H4 (cell line): ENCODE data around the gene PSMA1. TPM values are rescaled to one million over a fixed set of nuclear protein-coding genes. Genes with fewer than 3 reads are reported as not detected.
"Not testable (repeated sequence)": the region's sequence is repeated elsewhere in the genome, so short reads cannot be mapped to it uniquely, and the experiment has no call there.

Experiments used
- DNase-seq: peaks from one replicate; pipeline ENCODE4 v3.0.0-alpha.2; 2015; ENCODE audit warnings: low spot score
- total RNA-seq: library from RNA; depleted of rRNA; stranded (reverse); fragments of >200 nt; shearing (Covaris generic); gene quantifications from 2 replicates; pipeline ENCODE4 v1.2.3, GENCODE V29; 2014; rRNA removed

PSMA1 gene
- total RNA-seq, result 566 and 642 TPM in 2 replicates

DNA sequence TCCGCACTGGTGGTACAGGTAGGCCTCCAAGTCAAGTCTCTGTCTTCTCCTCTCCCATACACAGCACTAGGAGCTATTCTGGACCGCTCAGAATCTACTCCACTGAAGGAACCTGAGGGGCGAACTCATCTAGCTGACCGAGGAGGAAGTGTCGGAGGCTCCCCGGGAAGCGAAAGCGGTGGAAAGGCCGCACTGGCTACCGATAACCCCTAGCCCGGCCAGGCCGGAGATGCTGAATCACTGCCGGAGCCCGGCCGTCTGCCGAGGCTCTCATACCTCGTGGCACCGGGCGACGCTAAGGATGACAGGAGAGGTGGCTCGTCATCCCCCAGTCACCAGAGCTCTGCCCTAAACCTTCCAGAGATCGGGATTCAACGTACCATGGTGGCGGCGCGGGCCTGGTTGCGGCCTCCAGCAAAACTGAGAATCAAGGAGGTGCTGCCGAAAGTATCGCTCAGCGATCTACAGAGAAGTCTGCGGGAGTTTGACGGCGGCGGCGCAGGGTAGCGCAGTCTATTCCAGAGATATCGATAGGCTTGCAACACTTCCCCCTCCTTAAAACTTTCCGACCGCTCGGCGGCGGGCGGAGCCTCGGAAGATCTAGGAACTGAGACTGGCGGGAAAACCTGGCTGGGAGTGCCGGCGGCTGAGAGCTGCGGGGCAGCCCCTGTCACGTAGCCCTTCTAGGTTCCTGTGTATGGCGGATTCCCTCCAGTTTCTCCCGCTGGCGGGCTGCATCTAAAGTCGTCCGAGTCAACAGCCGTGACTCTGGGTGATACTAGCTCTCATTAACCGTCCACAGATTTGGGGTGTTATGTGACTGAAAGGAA lies at the start of gene PSMA1:
Gene PSMA1 (minus strand): TSS at position 470 of the 830 bp plus-strand sequence. CDS start 87 bp downstream, at position 383.
- peak; percentile 97 for DNase-seq

DNA sequence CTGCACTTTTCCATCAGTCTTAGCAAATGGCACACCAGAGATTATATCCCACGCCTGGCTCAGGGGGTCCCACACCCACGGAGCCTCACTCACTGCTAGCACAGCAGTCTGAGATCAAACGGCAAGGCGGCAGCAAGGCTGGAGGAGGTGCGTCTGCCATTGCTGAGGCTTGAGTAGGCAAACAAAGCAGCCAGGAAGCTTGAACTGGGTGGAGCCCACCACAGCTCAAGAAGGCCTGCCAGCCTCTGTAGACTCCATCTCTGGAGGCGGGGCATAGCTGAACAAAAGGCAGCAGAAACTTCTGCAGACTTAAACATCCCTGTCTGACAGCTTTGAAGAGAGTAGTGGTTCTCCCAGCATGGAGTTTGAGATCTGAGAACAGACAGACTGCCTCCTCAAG lies 49.3 kb upstream of the PSMA1 start:
- DNase-seq, result not testable (repeated sequence)

DNA sequence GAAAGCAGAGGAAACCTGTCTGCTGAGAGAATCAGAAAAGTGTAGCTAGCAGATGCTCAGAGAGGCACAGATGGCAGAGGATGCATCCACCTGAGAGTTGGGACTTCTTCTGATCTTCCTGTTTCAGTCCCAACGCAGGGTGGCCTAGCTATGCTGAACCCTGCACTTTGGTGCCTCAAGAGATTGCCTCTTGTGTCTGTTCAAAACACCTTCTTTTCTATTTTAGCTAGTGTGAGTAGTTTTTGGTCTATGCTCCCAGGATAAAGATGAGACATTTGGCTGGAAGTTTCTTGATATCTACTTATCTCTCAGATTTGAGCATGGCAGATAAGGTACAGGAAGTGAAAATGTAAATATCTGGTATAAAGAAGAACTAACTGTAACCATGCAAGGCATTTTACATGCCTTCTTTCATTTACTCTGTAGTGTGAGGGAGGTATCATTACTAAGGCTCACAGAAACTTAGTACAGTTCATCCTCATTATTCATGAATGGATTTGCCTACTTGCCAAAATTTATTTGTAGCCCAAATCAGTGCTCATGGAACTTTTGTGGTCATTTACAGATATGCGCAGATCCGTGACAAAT lies 47.0 kb upstream of the PSMA1 start:
- DNase-seq, result no peak

DNA sequence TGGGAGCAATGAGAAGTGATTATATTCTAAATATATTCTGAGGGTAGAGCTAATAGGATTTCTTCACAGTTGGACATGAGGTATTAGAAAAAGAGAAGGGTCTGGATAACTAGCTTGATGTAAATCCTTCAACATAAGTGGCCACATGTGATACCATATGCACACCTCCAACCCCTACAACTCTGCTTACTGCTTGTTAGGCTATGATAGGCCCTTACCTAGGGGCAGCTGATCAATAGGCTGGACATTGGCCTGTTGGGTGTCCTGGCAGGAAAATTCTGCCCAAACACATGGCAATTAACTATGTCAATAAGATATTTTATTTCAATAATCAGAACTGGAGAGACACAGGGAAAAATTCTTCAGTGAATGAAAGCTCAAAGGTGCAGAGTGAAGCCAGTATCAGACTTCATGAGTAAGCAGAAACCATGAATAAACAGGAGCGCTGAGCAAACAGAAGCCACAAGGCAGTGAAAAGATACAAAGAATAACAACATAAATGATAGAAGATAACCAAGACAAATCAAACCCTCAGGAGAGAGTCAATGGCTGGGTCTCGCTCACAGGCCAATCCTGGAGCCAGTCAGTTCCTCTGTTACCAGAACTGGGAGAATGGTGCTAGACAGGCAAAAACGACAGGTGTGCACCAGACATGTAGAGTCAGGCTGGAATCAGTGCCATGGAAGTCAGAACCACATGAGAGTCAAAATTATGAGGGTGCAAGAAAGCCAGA lies 46.3 kb upstream of the PSMA1 start:
- DNase-seq, result no peak

DNA sequence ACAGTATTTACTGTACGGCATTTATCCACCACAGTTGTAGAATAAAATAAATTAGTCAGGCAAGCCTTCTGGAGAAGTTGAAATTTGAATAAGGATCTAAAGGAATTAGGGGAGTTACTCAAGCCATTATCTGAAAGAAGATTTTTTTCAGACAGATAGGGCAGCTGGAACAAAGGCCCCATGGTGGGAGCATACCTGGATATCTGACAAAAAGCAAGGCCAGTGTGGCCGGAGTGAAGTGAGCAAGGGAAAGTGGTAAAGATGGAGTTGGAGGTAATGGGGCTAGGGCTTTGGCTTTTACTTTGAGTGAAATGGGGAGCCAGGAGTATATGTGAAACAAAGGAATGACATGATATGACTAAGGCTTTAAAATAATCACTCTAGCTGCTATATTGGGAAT lies 45.7 kb upstream of the PSMA1 start:
- DNase-seq, result no peak

DNA sequence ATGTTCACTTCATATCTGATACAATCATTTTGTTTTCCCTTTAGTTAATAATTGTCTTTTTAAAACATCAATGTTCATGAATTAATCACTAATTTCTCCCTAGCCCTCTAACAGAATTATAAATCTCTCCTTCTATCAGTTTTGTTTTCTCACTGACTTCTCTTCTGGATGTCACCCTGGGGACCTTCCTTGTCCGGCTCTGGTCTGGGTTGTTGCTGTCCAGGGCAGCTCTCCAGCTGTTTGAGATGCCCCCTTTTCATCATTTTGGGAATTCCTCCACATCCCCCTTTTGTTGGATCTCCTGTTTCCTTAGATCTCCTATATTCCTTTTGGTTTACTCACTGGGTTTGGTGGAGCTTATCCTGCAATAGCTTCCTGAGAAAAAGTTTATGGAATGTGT lies 35.6 kb upstream of the PSMA1 start:
- DNase-seq, result no peak

DNA sequence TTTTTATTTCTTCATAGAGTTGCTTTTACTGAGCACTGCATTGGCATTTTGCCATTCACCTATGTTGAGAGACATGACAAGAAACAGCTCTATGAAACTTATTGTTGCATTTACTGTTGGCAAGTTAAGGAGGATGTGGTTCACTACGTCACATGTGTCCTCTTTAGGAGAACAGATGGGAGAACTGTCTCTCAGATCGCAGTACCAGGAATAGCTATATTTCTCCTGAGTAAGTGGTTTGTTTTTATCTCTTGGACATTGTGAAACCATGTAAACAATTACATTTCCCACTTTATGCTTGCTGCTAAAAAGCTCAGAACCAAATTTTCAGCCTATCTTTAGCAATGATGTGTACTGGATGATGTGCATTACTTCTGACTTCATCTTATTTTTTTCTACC lies 34.8 kb upstream of the PSMA1 start:
- DNase-seq, result peak; percentile 70

DNA sequence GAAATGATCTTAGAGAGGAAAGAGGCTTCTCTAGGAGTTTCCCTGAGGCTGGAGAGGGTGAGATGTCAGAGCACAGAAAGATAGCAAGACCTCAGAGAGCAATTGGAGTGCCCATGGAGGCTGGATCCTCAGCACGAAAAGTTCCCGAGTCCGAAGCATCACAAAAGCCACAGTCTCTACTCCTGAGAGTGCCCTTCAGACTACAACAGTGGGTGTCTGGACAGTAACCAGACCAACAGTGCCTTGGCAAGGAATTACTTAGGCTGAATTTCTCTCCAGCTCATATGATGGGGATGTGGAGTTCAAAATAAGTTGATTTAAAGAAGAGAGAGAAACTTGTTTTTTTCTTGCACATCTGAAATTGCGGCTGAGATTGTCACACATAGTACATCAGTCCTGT lies 31.9 kb upstream of the PSMA1 start:
- no peak for DNase-seq

DNA sequence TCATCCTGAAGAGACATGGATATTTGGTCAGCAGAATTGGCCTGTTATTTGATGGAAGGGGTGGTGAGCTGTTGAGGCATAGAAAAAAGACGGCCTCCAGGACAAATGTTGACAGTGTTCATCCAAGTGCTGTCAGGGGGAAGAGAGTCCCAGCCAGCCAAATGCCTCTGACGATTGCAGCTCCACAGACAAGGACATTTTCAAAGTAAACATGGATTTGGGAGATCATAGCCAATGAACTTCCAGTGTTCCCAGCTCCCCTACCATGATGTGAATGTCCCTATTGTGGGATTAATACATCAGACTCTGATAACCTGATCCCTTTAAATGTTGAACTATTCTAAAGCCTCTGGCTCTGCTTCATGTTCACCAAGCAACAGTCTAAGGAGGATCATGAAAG lies 31.2 kb upstream of the PSMA1 start:
- no peak for DNase-seq

DNA sequence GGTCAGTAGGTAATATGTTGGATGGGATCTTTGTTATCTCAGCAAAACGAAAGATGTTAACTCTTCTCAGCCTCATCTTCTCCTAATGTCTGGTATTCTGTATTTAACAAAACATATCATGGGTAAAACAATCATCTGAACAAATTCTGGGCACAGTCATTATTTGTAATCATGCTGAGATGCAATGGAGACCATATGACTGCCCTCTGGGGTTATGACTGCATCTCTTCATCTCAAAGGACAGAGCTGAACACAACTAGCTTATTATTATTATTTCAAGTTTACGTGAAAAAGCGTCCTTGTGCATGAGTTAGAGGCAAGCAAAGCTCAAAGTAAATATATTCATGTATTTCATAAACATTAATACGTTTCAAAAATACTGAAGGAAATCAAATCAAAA lies 29.7 kb upstream of the PSMA1 start:
- DNase-seq, result no peak

DNA sequence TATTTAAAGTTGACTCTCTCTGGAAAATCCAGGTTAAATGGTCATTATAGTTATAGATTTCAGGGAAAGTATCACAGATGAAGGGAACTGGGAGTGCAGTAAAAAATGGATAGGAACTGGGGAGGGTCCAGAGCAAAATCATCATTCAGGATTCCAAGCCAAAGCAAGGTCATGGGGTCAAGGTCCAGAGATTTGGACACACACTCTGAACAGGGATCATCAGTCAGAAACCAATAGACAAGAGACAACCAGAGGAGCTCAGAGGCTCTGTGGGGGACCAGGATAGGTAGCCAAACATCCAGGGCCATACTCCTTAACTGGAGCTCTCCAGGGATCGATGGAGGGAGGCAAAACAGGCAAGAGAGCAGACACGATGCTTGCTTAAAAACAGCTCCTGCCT lies 27.3 kb upstream of the PSMA1 start:
- DNase-seq, result no peak

DNA sequence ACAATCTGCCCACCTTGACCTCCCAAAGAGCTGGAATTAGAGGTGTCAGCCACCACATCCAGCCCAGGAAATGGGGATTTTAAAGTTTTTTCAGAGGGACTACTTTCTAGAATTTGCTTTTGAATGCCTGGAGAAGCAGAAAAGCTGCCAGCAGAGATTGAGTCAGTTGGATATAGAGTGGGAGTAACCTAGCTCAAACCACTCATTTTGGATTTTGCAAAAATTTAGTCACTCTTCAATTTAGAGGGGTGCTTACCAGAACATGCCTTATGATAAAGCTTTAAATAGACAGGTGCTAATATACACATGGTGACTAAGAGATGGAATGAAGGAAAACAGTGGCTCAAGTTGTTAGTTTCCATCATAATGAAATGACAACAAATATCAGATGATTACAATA lies 26.5 kb upstream of the PSMA1 start:
- DNase-seq, result no peak

DNA sequence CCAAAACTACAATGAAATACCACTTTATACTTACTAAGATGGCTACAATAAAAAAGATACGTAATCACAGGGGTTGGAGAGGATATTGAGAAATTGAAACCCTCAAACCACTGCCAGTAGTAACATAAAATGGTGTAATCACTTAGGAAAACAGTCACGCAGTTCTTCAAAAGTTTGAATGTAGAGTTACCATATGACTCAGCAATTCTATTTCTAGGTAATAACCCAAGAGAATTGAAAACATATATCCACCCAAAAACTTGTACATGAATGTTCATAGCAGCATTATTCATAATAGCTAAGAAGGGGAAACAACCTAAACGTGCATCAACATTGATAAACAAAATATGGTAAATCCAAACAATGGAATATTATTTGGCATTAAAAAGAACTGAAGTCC lies 24.4 kb upstream of the PSMA1 start:
- DNase-seq, result peak; percentile 88

DNA sequence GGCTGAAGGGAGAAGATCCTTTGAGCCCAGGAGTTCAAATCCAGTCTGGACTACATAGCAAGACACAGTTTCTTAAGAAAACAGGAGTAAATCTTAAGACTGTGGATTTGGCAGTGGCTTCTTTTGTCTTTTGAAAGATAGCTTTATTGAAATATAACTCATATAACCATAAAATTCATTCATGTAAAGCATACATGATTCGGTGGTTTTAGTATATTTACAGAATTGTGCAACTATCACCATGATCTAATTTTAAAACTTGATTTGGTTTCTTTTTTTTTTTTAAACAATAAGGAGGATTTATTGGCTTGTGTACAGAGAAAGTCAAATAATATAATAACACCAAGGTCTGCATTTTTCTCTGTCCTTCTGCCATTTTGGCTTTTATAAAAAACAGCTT lies 23.1 kb upstream of the PSMA1 start:
- DNase-seq, result no peak

DNA sequence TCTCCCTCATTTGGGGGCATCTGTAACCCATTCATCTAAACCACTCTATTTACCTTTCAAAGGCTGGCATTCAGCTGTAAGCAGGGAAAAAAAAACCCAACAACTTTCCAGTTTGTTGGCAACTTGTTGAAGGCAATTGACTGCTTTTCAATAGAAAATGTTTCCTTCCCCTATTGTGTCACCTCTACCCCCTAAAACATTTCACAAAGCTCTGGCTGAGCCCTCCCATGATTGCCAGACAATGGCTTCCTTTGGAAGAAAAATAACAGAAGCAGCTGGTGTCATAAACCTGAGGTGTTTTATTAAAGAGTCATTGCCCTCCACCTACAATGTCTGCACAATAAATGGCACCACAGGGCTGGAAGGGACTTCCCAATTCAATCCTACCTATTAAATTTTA lies 22.1 kb upstream of the PSMA1 start:
- no peak for DNase-seq

DNA sequence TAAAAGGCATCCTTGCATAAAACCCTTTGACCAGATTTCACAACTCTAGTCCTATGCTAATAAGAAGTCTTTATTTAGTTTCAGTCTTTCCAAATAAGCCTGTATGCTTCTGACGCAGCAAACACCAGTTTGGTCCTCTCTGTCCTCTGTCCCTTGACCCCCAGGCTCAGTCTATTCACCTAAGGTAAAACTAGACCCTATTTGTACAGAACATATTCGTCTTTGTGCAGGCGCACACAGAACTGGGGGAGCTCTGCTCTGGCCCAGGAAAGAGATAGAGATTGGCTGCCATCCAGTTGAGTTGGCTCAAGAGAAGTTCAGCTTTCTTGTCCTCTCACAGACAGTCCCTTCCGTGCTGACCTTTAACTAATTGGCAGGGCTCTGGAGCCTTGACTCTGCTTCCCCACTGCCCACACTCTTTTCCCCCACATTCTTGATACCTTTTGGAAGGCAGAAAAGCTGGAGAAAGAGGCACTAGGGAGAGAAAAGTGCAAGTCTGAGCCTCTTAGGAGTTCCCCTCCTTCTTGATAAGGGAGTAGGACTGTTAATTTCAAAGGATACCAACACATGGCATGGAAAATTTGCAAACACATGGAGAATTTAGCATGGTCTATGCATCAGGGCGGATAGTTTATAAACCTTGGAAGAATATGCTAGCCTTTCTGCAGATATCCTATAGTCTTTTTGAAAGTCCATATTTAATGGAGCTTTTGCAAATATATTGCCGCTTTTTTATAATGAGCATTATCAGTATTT lies 21.2 kb upstream of the PSMA1 start:
- DNase-seq, result no peak

DNA sequence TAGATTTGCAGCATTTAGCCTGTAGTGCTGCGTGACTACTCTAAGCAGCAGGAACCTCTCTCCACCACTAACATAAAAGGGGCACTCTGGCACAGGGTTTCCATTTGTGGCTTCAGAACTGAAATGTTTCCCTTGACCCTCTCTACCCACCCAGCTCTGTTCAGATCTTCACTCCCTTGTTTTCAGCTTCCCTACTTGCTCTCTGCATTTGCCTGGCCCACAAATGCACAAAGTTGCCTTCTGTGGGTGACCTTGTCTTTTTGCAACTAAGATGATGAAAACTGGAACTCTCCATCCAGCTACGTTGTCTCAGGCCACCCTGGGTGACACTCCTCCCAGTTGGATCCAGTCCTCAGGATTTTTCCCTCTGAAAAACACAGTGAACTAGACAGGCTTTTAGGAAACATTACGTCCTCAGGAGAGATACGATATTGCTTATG lies 19.8 kb upstream of the PSMA1 start:
- DNase-seq, result no peak

DNA sequence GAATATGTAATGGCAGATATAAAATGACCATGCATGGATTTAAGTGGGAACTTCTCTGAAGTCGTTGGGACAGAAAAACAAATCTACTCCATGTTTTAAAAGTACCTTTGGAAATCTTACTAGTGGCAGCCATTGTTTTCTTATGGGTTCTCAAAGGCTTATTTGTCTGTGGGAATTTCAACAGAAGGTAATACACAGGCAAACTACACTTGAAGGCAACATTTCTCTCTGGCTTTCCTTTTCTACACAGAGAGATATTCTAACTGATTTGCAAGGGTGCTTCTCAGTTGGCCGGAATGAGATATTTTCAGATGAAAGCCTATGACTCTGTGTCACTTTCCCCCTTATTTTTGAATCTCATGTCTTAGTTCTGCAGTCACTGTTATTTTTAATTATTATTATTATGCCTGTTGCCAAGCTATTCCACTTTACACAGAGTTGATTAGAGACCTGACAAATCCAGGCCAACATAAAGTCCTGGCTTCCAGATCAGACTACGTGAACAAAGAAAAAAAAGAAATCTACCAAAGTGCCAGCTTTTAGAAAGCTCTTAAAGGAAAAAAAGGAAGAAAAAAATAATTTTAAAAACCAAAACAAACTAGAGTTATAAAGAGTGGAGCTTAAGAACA lies 18.9 kb upstream of the PSMA1 start:
- DNase-seq, result no peak

DNA sequence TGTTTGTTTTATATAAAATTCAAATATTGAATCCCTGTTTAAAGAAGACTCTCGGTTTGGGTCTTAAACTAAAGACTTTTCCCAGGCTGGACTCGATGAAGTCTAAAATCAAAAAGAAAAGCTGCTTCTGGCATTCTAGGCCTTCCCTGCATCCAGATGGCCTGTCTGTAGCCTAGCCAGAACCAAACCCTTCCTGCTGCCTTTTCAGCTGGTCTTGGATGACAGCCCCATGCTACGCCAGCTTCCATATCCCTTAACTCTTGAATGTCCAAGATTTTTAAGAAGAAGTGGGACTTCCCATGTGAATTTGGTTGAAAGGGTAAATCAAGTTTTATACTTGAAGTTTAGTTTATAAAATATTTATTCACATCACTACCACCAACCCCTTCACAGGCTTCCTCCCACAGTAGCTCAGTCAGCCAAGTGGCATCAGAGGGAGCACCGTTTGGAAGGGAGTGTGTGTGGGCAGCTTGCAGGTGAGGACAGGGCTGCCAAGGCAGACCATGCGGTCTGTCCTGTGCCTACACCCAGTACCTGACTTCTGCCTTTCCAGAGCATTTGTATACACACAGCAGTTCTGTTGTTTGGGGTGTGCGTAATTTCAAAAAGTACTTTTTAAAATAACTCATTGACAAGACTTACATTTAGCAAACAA lies 18.2 kb upstream of the PSMA1 start:
- DNase-seq, result no peak

DNA sequence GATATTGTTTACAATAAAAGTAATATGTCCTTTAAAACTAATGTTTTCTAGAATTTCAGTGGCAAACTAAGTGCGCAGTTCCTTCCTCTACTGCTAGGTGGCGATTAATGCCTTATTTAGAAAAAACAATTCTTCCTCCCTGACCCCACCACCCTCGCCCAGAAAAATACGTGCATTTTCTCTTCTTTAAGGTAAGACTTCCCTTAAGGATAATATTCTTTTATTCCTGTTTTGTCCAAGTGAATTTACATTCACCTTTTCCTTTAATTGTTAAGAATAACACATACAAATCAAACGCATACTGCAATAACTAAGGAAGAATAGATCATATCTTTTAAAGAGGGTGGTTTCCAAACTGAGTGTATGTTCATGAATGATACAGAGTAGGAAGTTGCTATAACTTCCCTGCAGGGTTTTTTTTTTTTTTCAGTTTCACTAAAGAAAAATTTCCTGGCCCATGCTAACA lies 17.0 kb upstream of the PSMA1 start:
- peak; percentile 44 for DNase-seq

DNA sequence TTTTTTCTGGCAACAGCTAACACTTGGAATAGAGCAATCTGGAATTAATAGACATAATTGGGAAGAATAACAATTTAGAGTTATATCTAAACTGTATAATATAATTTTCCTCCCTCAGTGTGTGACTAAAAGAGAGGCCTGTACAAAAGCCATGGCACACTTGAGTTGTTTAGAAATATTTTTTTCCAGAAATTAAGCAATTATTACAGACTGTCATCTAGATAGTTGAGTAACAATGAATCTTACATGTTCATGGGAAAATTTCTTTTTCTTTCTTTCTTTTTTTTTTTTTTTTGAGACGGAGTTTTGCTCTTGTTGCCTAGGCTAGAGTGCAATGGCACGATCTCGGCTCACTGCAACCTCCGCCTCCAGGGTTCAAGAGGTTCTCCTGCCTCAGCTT lies 15.0 kb upstream of the PSMA1 start:
- DNase-seq, result not testable (repeated sequence)
